Lower lobe of right lung (tissue), 2 donors: ENCODE data around the gene BRSK1. TPM values are rescaled to one million over a fixed set of nuclear protein-coding genes. Genes with fewer than 3 reads are reported as not detected.

Source experiments
- ATAC-seq, 2 donors: fragments of 200-7000 bp; cut with Tn5 transposase; one replicate each; pipeline ENCODE4 v1.9.1; 2020 to 2022; ENCODE audit warnings: mild to moderate bottlenecking in 2 of 2, moderate library complexity in 2 of 2
- DNase-seq: peaks from one replicate; pipeline ENCODE4 v3.0.0-alpha.2; 2020
- H3K27ac ChIP-seq: fragments of 200-600 bp; one replicate; pipeline ENCODE4 v1.8.0; 2022
- H3K27me3 ChIP-seq: fragments of 200-600 bp; one replicate; pipeline ENCODE4 v1.8.0; 2022; ENCODE audit warnings: low read depth
- H3K36me3 ChIP-seq: fragments of 200-600 bp; one replicate; pipeline ENCODE4 v1.8.0; 2022; ENCODE audit warnings: mild to moderate bottlenecking
- H3K4me1 ChIP-seq: fragments of 200-600 bp; one replicate; pipeline ENCODE4 v1.8.0; 2022
- H3K4me3 ChIP-seq: fragments of 200-600 bp; one replicate; pipeline ENCODE4 v1.8.0; 2022; ENCODE audit warnings: mild to moderate bottlenecking
- H3K9me3 ChIP-seq: fragments of 200-600 bp; one replicate; pipeline ENCODE4 v1.8.0; 2022
- intact Hi-C: fragments of 100-400 bp; cut with DNase I; formaldehyde crosslinking; loops from one replicate; pipeline ENCODE4 v1.11.0; 2022
- total RNA-seq: library from RNA; stranded (reverse); fragmentation: NEBNext Ultra II Directional; extraction: Animal tissue kit (Norgen Biotek cat#: 25700); gene quantifications from one replicate; pipeline ENCODE4 v1.2.1, GENCODE V29; 2021
- TF ChIP-seq, protein P1 (sequence below): fragments of 200-600 bp; IDR thresholded peaks from one replicate; pipeline ENCODE4 v1.8.0; 2022; ENCODE audit warnings: antibody characterized with exemption, mild to moderate bottlenecking
- donor health status: DM: no; HTN: yes; CAD: no; lungs with severe emphysema.

The BRSK1 gene
- total RNA-seq, 1 donor from 2014 or later: 1.0 TPM

- no peak overlapping the region for H3K27ac ChIP-seq
- peaks cover 98% of the 10 kb centered on the region for H3K36me3 ChIP-seq
- intact Hi-C loops: no loop called here
- H3K4me3 ChIP-seq: no peak overlapping the region
- ATAC-seq: no peak
- TF ChIP-seq, protein P1, sequence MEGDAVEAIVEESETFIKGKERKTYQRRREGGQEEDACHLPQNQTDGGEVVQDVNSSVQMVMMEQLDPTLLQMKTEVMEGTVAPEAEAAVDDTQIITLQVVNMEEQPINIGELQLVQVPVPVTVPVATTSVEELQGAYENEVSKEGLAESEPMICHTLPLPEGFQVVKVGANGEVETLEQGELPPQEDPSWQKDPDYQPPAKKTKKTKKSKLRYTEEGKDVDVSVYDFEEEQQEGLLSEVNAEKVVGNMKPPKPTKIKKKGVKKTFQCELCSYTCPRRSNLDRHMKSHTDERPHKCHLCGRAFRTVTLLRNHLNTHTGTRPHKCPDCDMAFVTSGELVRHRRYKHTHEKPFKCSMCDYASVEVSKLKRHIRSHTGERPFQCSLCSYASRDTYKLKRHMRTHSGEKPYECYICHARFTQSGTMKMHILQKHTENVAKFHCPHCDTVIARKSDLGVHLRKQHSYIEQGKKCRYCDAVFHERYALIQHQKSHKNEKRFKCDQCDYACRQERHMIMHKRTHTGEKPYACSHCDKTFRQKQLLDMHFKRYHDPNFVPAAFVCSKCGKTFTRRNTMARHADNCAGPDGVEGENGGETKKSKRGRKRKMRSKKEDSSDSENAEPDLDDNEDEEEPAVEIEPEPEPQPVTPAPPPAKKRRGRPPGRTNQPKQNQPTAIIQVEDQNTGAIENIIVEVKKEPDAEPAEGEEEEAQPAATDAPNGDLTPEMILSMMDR: no peak
- H3K27me3 ChIP-seq: no peaks in the 10 kb centered on the region
- DNase-seq: no peak
- H3K4me1 ChIP-seq: no peaks in the 10 kb centered on the region
- no peaks in the 10 kb centered on the region for H3K9me3 ChIP-seq
These were observed 41.8 kb upstream of the BRSK1 start for GRCh38 chr19:55241935-55242464.

- Histone ChIP-seq H3K36me3 (peaks cover 94% of the 10 kb centered on the region), H3K4me1 (peaks cover 5% of the 10 kb centered on the region), H3K27me3 (no peaks in the 10 kb centered on the region), H3K27ac (no peak overlapping the region), H3K9me3 (no peaks in the 10 kb centered on the region), H3K4me3 (no peak overlapping the region)
- ATAC-seq (no peak), DNase-seq (no peak)
- TF ChIP-seq, protein P1: no peak
- intact Hi-C loops: no loop called here
These were observed 41.3 kb upstream of the BRSK1 start for GRCh38 chr19:55242517-55242916.

- ATAC-seq (no peak), DNase-seq (no peak)
- no peak overlapping the region for H3K4me3 ChIP-seq
- no peak overlapping the region for H3K27ac ChIP-seq
- H3K9me3 ChIP-seq: no peaks in the 10 kb centered on the region
- TF ChIP-seq, protein P1: no peak
- intact Hi-C loops: no loop called here
- H3K4me1 ChIP-seq: peaks cover 21% of the 10 kb centered on the region
- H3K36me3 ChIP-seq: peaks cover 77% of the 10 kb centered on the region
- H3K27me3 ChIP-seq: no peaks in the 10 kb centered on the region
These were observed 39.7 kb upstream of the BRSK1 start for GRCh38 chr19:55244004-55244680.

- TF ChIP-seq, protein P1: no peak
- Histone ChIP-seq H3K27me3 (no peaks in the 10 kb centered on the region), H3K9me3 (no peaks in the 10 kb centered on the region), H3K36me3 (peaks cover 66% of the 10 kb centered on the region), H3K4me3 (no peak overlapping the region), H3K4me1 (peaks cover 28% of the 10 kb centered on the region), H3K27ac (no peak overlapping the region)
- DNase-seq (no peak), ATAC-seq (no peak)
- intact Hi-C loops: no loop called here
These were observed 38.4 kb upstream of the BRSK1 start for GRCh38 chr19:55245236-55245904.

- intact Hi-C loops: no loop called here
- ATAC-seq (no peak), DNase-seq (no peak)
- Histone ChIP-seq H3K36me3 (peaks cover 54% of the 10 kb centered on the region), H3K9me3 (no peaks in the 10 kb centered on the region), H3K4me1 (peaks cover 41% of the 10 kb centered on the region), H3K4me3 (no peak overlapping the region), H3K27me3 (no peaks in the 10 kb centered on the region), H3K27ac (peak overlapping the region; percentile 18)
- TF ChIP-seq, protein P1: no peak
These were observed 37.0 kb upstream of the BRSK1 start for GRCh38 chr19:55246462-55247451.
